Measurements from ENCODE around the gene PIGW.

GRCh38 chr17:36534840-36535668, at the start of gene PIGW, which contains the start of gene MYO19:
- TF ChIP-seq PHF8 (conservative IDR thresholded peaks at IDR 0.05; ENCODE audit: low read depth, low read length) (peak; percentile 85), KDM1A (IDR thresholded peaks at IDR 0.05; ENCODE audit: borderline replicate concordance, low read length) (no peak), POLR2AphosphoS5 (IDR thresholded peaks at IDR 0.05; ENCODE audit: low read depth, low read length) (peak; percentile 93), CBX5 (IDR thresholded peaks at IDR 0.05; ENCODE audit: low read depth, low read length) (no peak), CTCF (IDR thresholded peaks at IDR 0.05; ENCODE audit: control extremely low read depth in 1 of 3, insufficient read depth in 1 of 3, low read depth in 1 of 3, low read length in 3 of 3) (no peak), JUND (IDR thresholded peaks at IDR 0.05; ENCODE audit: low read length) (no peak), EZH2 (IDR thresholded peaks at IDR 0.05; ENCODE audit: low read depth, low read length, severe bottlenecking) (no peak), POLR2A (IDR thresholded peaks at IDR 0.05; ENCODE audit: control extremely low read depth in 1 of 2, low read depth in 2 of 2, low read length in 2 of 2) (peak; percentile 83 to 93), EGR1 (IDR thresholded peaks at IDR 0.05; ENCODE audit: borderline replicate concordance, low read depth, low read length) (peak; percentile 60; the same call in 1 of the 2 replicates), GABPA (IDR thresholded peaks at IDR 0.05; ENCODE audit: borderline replicate concordance, insufficient read depth, low read length) (peak; percentile 89), RAD21 (IDR thresholded peaks at IDR 0.05 in 1 of 2, conservative IDR thresholded peaks at IDR 0.05 in 1 of 2; ENCODE audit: low read depth in 2 of 2, low read length in 2 of 2) (no peak)
- TF ChIP-seq, protein P1, sequence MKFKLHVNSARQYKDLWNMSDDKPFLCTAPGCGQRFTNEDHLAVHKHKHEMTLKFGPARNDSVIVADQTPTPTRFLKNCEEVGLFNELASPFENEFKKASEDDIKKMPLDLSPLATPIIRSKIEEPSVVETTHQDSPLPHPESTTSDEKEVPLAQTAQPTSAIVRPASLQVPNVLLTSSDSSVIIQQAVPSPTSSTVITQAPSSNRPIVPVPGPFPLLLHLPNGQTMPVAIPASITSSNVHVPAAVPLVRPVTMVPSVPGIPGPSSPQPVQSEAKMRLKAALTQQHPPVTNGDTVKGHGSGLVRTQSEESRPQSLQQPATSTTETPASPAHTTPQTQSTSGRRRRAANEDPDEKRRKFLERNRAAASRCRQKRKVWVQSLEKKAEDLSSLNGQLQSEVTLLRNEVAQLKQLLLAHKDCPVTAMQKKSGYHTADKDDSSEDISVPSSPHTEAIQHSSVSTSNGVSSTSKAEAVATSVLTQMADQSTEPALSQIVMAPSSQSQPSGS (IDR thresholded peaks at IDR 0.05; ENCODE audit: low read length) = no peak
- TF ChIP-seq, protein P2, sequence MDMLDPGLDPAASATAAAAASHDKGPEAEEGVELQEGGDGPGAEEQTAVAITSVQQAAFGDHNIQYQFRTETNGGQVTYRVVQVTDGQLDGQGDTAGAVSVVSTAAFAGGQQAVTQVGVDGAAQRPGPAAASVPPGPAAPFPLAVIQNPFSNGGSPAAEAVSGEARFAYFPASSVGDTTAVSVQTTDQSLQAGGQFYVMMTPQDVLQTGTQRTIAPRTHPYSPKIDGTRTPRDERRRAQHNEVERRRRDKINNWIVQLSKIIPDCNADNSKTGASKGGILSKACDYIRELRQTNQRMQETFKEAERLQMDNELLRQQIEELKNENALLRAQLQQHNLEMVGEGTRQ (IDR thresholded peaks at IDR 0.05; ENCODE audit: low read length) = 0 out of 2 replicates have a peak, but pooled peaks have one; percentile 56
- TF ChIP-seq, protein P3, sequence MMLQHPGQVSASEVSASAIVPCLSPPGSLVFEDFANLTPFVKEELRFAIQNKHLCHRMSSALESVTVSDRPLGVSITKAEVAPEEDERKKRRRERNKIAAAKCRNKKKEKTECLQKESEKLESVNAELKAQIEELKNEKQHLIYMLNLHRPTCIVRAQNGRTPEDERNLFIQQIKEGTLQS (IDR thresholded peaks at IDR 0.05; ENCODE audit: insufficient read depth, low read depth, low read length) = no peak

Data from H1 (cell line).